Endothelial cell of umbilical vein (primary cell): ENCODE measurements around the gene MRPL9. TPM values are rescaled to one million over a fixed set of nuclear protein-coding genes. Genes with fewer than 3 reads are reported as not detected.

ENCODE experiments used
- BruUV-seq: library from RNA; stranded (reverse); fragments of 400-500 nt; replicated peaks from 2 replicates; lab custom pipeline; 2021; lab: Mats Ljungman, UMichigan
- CTCF ChIA-PET: fragments of 300-600, 350-600 bp; sonication (Branson Sonifier 250); formaldehyde crosslinking; loops from one replicate; lab custom pipeline; 2021; ENCODE audit warnings: antibody characterized with exemption, inconsistent platforms; lab: Charles Lee
- POLR2A ChIA-PET: fragments of 300-600, 350-600 bp; sonication (Branson Sonifier 250); formaldehyde crosslinking; loops from one replicate; lab custom pipeline; 2021; ENCODE audit warnings: antibody characterized with exemption, inconsistent platforms; lab: Charles Lee
- DNase-seq: peaks from one replicate; pipeline ENCODE4 v3.0.0-alpha.2; 2011; ENCODE audit warnings: low read depth, low spot score
- FAIRE-seq: peaks from 2 replicates; lab custom pipeline; 2011; peaks lifted over from hg19 to GRCh38; lab: Jason Lieb, UNC
- H2AFZ ChIP-seq: 2 replicates; pipeline ENCODE4 v1.6.0; 2012; ENCODE audit warnings: low read depth, low read length, control low read depth, inconsistent platforms
- H3K27ac ChIP-seq: 2 replicates; pipeline ENCODE4 v1.5.1; 2011; ENCODE audit warnings: low read depth, mild to moderate bottlenecking, control low read depth, low read length, moderate library complexity; ENCODE audit not compliant: insufficient read depth
- H3K27me3 ChIP-seq, 2 experiments: 2 replicates each; pipeline versions ENCODE4 v1.6.0 to v1.6.1; 2011; ENCODE audit warnings: low read length in 2 of 2, mixed read lengths in 1 of 2; ENCODE audit not compliant: control insufficient read depth in 2 of 2, insufficient read depth in 2 of 2
- H3K36me3 ChIP-seq, 2 experiments: 2 replicates in 1 of 2; 3 replicates in 1 of 2; pipeline ENCODE4 v1.5.1; 2011; ENCODE audit warnings: low read length in 2 of 2, mild to moderate bottlenecking in 1 of 2, moderate library complexity in 1 of 2; ENCODE audit not compliant: control insufficient read depth in 2 of 2, insufficient read depth in 2 of 2; ENCODE audit errors: extremely low read depth in 1 of 2
- H3K4me1 ChIP-seq: 3 replicates; pipeline ENCODE4 v1.5.1; 2011; ENCODE audit warnings: mild to moderate bottlenecking, low read length; ENCODE audit not compliant: control insufficient read depth, insufficient read depth; ENCODE audit errors: extremely low read depth
- H3K4me2 ChIP-seq: 2 replicates; pipeline ENCODE4 v1.6.1; 2011; ENCODE audit warnings: low read length, control low read depth, mixed read lengths; ENCODE audit not compliant: insufficient read depth
- H3K4me3 ChIP-seq, 3 experiments: fragments of 200-600 bp in 1 of 3; sonication (generic), shearing (Covaris generic) in 1 of 3; replicated peaks in 1 of 3; 2 replicates each; pipeline ENCODE4 v1.5.1; 2011 to 2016; ENCODE audit warnings: control low read depth in 3 of 3, low read length in 3 of 3, mild to moderate bottlenecking in 2 of 3, inconsistent platforms in 1 of 3, low read depth in 1 of 3, moderate library complexity in 1 of 3; ENCODE audit not compliant: insufficient read depth in 1 of 3
- H3K79me2 ChIP-seq: 2 replicates; pipeline ENCODE4 v1.6.0; 2012; ENCODE audit warnings: low read length, inconsistent platforms; ENCODE audit not compliant: control insufficient read depth, insufficient read depth
- H3K9ac ChIP-seq: replicated peaks from 2 replicates; pipeline ENCODE3; 2011; ENCODE audit warnings: low read length, control low read depth; ENCODE audit not compliant: insufficient read depth; ENCODE audit errors: extremely low read depth
- H3K9me1 ChIP-seq: replicated peaks from 3 replicates; pipeline ENCODE4 v1.6.0; 2011; ENCODE audit warnings: mild to moderate bottlenecking, low read length; ENCODE audit not compliant: control insufficient read depth, insufficient read depth; ENCODE audit errors: extremely low read depth
- H3K9me3 ChIP-seq: replicated peaks from 2 replicates; pipeline ENCODE4 v1.5.1; 2012; ENCODE audit warnings: low read length, inconsistent platforms; ENCODE audit not compliant: control insufficient read depth, insufficient read depth
- H4K20me1 ChIP-seq: replicated peaks from 2 replicates; pipeline ENCODE3; 2011; ENCODE audit warnings: mild to moderate bottlenecking, low read length; ENCODE audit not compliant: control insufficient read depth, insufficient read depth; ENCODE audit errors: extremely low read depth
- CTCF ChIP-seq, 2 donors: IDR thresholded peaks; 1 replicate in 1 of 2; 2 replicates in 1 of 2; pipeline ENCODE4 v1.5.1; 2011; ENCODE audit warnings: low read length in 2 of 2, mild to moderate bottlenecking in 2 of 2, moderate library complexity in 2 of 2, control low read depth in 1 of 2, inconsistent platforms in 1 of 2, low read depth in 1 of 2; ENCODE audit not compliant: insufficient read depth in 1 of 2; ENCODE audit errors: extremely low read depth in 1 of 2
- FOS ChIP-seq: IDR thresholded peaks from 2 replicates; pipeline ENCODE4 v1.6.1; 2011; ENCODE audit warnings: mild to moderate bottlenecking, low read length, moderate library complexity, borderline replicate concordance; ENCODE audit not compliant: insufficient read depth
- GATA2 ChIP-seq: IDR thresholded peaks from 2 replicates; pipeline ENCODE4 v1.7.0; 2011; ENCODE audit warnings: low read depth, mild to moderate bottlenecking, moderate library complexity, mixed read lengths, low read length; ENCODE audit not compliant: insufficient read length, insufficient read depth
- JUN ChIP-seq: IDR thresholded peaks from 2 replicates; pipeline ENCODE4 v1.6.1; 2011; ENCODE audit warnings: borderline replicate concordance, low read depth; ENCODE audit not compliant: insufficient read length, insufficient read depth
- MYC ChIP-seq: IDR thresholded peaks from one replicate; pipeline ENCODE4 v1.6.1; 2011; ENCODE audit warnings: mild to moderate bottlenecking, low read depth, low read length
- POLR2A ChIP-seq: IDR thresholded peaks from 2 replicates; pipeline ENCODE4 v1.6.1; 2012; ENCODE audit warnings: low read depth, mild to moderate bottlenecking, control low read depth, low read length
- POLR2AphosphoS5 ChIP-seq: IDR thresholded peaks from 2 replicates; pipeline ENCODE4 v1.6.1; 2012; ENCODE audit warnings: low read depth, mild to moderate bottlenecking, control low read depth, low read length, moderate library complexity; ENCODE audit not compliant: insufficient read depth
- dilution Hi-C: fragments of 300-500 bp; cut with MboI; formaldehyde crosslinking; loops from one replicate; pipeline ENCODE4 v1.15.0; 2019; ENCODE audit warnings: low sequenced_read_pairs; ENCODE audit not compliant: extremely low pct_ligation_motif_present
- intact Hi-C: fragments of 100-400 bp; cut with micrococcal nuclease; formaldehyde crosslinking; loops from one replicate; pipeline ENCODE4 v1.10.0; 2022
- polyA plus RNA-seq, 4 experiments: library from polyadenylated mRNA; depleted of rRNA in 3 of 4; stranded (reverse) in 3 of 4; unstranded in 1 of 4; fragments of >200 nt; gene quantifications; 2 replicates each; pipeline versions ENCODE4 v1.2.1 to v1.2.3, GENCODE V29; 2011 to 2012; ENCODE audit warnings: missing spikeins in 1 of 4
- total RNA-seq: library from RNA; stranded (reverse); gene quantifications from 2 replicates; pipeline ENCODE4 v1.2.3, GENCODE V29; 2021
- TF ChIP-seq, protein P1 (sequence below): IDR thresholded peaks from 2 replicates; pipeline ENCODE4 v1.6.1; 2011; ENCODE audit not compliant: insufficient read depth, insufficient read length

Gene MRPL9
- total and polyA plus RNA-seq, 2 donors (not counting 3 experiments of a cell fraction or from before 2014, with no cell fraction given): 79.1 to 112 TPM

DNA sequence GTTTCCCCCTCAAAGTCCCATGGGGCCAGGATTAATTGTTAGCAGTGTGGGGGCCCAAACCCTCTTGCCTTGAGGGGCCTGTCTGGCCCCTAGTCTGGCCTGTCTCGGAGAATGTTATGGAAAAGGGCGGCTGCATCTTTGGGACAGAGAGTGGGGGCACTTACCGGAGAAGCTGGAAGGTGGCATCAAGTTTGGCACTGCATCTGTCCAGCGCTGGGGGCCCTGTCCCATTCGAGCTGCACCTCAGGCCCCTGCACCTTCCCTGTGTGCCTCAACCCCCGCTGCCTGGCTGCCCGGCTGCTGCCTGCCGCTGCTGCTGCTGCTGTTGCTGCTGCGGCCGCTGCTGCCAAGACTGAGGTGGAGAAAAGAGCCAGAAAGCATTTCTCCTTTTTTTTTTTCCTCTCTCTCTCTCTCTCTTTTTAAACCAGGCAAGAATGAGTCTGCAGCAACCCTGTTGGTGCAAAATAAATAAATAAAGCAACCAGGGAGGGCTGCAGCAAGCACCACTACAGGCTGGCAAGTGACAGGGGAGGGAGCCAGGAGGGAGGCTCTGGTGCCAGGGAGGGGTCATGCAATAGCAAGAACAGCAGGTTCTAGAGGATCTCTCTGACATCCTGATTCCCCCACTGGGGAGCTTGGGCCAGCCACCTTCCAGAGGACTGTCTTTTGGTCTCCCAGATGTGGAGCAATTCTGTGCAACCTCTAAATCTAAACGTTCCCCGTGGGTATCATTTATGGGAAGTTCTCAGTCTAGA is 41.9 kb upstream of the MRPL9 start, which contains the start of gene LINGO4:
Gene LINGO4 (minus strand): TSS at position 354 of the 755 bp plus-strand sequence. CDS start 2,715 bp downstream, outside the sequence.
- intact Hi-C loops (no loop called here), dilution Hi-C loops (no loop called here)
- ChIA-PET CTCF (interaction anchor here (2.4 kb wide), 1 partner anchor 31 kb away, joined by 8 read pairs; no protein-coding TSS in a partner anchor), POLR2A (no interaction called here)
- Histone ChIP-seq H3K79me2 (no peaks in the 10 kb centered on the region), H4K20me1 (no peaks in the 10 kb centered on the region), H3K4me3 (no peak within 1 kb of the TSS), H3K9me1 (no peaks in the 10 kb centered on the region), H3K27ac (no peak within 1 kb of the TSS), H2AFZ (no peak within 1 kb of the TSS), H3K9ac (no peak within 1 kb of the TSS), H3K9me3 (no peaks in the 10 kb centered on the region), H3K4me1 (no peaks in the 10 kb centered on the region), H3K4me2 (no peak within 1 kb of the TSS), H3K36me3 (no peaks in the 10 kb centered on the region), H3K27me3 (peaks cover 17 to 23% of the 10 kb centered on the region in 2 experiments)
- FAIRE-seq (no peak), DNase-seq (no peak)
- no TSS peak for BruUV-seq
- TF ChIP-seq MYC (no peak), JUN (no peak), FOS (no peak), POLR2A (no peak), CTCF (IDR thresholded peaks at IDR 0.05; ENCODE audit: extremely low read depth in 1 of 2, insufficient read depth in 1 of 2, low read depth in 1 of 2, low read length in 2 of 2) (no peak), POLR2AphosphoS5 (no peak), GATA2 (no peak)
- TF ChIP-seq, protein P1, sequence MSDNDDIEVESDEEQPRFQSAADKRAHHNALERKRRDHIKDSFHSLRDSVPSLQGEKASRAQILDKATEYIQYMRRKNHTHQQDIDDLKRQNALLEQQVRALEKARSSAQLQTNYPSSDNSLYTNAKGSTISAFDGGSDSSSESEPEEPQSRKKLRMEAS: no peak
